Thyroid gland (tissue), 4 donors: ENCODE results near the gene WDR7.

ENCODE experiments used
- CTCF ChIP-seq, 6 experiments: fragments of 200-600 bp in 3 of 6; fragments of 450-650 bp in 3 of 6; sonication (generic) in 3 of 6; IDR thresholded peaks; one replicate each; pipeline ENCODE4 v1.5.1; 2016 to 2019; ENCODE audit warnings: antibody characterized with exemption in 6 of 6, mild to moderate bottlenecking in 2 of 6, inconsistent platforms in 1 of 6, moderate library complexity in 1 of 6
- POLR2A ChIP-seq, 2 donors: fragments of 450-650 bp; IDR thresholded peaks; one replicate each; pipeline ENCODE4 v1.6.1; 2017; ENCODE audit warnings: antibody characterized with exemption in 2 of 2, mild to moderate bottlenecking in 2 of 2, moderate library complexity in 1 of 2

GRCh38 chr18:56815926-56816325 lies 164.8 kb downstream of the WDR7 start:
- TF ChIP-seq CTCF (IDR thresholded peaks at IDR 0.05) (no peak), POLR2A (IDR thresholded peaks at IDR 0.05) (no peak)
